Lower lobe of right lung (tissue), 2 donors: ENCODE measurements around the gene RALGPS1. TPM values are rescaled to one million over a fixed set of nuclear protein-coding genes. Genes with fewer than 3 reads are reported as not detected.

ENCODE experiments used
- ATAC-seq, 2 donors: fragments of 200-7000 bp; cut with Tn5 transposase; one replicate each; pipeline ENCODE4 v1.9.1; 2020 to 2022; ENCODE audit warnings: mild to moderate bottlenecking in 2 of 2, moderate library complexity in 2 of 2
- DNase-seq: peaks from one replicate; pipeline ENCODE4 v3.0.0-alpha.2; 2020
- H3K27ac ChIP-seq: fragments of 200-600 bp; one replicate; pipeline ENCODE4 v1.8.0; 2022
- H3K27me3 ChIP-seq: fragments of 200-600 bp; one replicate; pipeline ENCODE4 v1.8.0; 2022; ENCODE audit warnings: low read depth
- H3K36me3 ChIP-seq: fragments of 200-600 bp; one replicate; pipeline ENCODE4 v1.8.0; 2022; ENCODE audit warnings: mild to moderate bottlenecking
- H3K4me1 ChIP-seq: fragments of 200-600 bp; one replicate; pipeline ENCODE4 v1.8.0; 2022
- H3K4me3 ChIP-seq: fragments of 200-600 bp; one replicate; pipeline ENCODE4 v1.8.0; 2022; ENCODE audit warnings: mild to moderate bottlenecking
- H3K9me3 ChIP-seq: fragments of 200-600 bp; one replicate; pipeline ENCODE4 v1.8.0; 2022
- intact Hi-C: fragments of 100-400 bp; cut with DNase I; formaldehyde crosslinking; loops from one replicate; pipeline ENCODE4 v1.11.0; 2022
- total RNA-seq: library from RNA; stranded (reverse); fragmentation: NEBNext Ultra II Directional; extraction: Animal tissue kit (Norgen Biotek cat#: 25700); gene quantifications from one replicate; pipeline ENCODE4 v1.2.1, GENCODE V29; 2021
- TF ChIP-seq, protein P1 (sequence below): fragments of 200-600 bp; IDR thresholded peaks from one replicate; pipeline ENCODE4 v1.8.0; 2022; ENCODE audit warnings: antibody characterized with exemption, mild to moderate bottlenecking
- donor health status: DM: no; HTN: yes; CAD: no; lungs with severe emphysema.

The RALGPS1 gene
- total RNA-seq, 1 donor from 2014 or later, result 17.6 TPM

- TF ChIP-seq, protein P1, sequence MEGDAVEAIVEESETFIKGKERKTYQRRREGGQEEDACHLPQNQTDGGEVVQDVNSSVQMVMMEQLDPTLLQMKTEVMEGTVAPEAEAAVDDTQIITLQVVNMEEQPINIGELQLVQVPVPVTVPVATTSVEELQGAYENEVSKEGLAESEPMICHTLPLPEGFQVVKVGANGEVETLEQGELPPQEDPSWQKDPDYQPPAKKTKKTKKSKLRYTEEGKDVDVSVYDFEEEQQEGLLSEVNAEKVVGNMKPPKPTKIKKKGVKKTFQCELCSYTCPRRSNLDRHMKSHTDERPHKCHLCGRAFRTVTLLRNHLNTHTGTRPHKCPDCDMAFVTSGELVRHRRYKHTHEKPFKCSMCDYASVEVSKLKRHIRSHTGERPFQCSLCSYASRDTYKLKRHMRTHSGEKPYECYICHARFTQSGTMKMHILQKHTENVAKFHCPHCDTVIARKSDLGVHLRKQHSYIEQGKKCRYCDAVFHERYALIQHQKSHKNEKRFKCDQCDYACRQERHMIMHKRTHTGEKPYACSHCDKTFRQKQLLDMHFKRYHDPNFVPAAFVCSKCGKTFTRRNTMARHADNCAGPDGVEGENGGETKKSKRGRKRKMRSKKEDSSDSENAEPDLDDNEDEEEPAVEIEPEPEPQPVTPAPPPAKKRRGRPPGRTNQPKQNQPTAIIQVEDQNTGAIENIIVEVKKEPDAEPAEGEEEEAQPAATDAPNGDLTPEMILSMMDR, result no peak
- ATAC-seq, result peak; percentile 97
- DNase-seq, result peak; percentile 97
- Histone ChIP-seq H3K36me3 (no peaks in the 10 kb centered on the region), H3K27ac (no peak overlapping the region), H3K27me3 (no peaks in the 10 kb centered on the region), H3K4me3 (peak overlapping the region; percentile 78), H3K9me3 (no peaks in the 10 kb centered on the region), H3K4me1 (peaks cover 8% of the 10 kb centered on the region)
- intact Hi-C loops, result no loop called here
These were observed 310.5 kb downstream of the RALGPS1 start for GRCh38 chr9:127224883-127225739.

- Histone ChIP-seq H3K27me3 (no peaks in the 10 kb centered on the region), H3K4me1 (peaks cover 8% of the 10 kb centered on the region), H3K27ac (no peak overlapping the region), H3K9me3 (no peaks in the 10 kb centered on the region), H3K36me3 (no peaks in the 10 kb centered on the region), H3K4me3 (peak overlapping the region; percentile 78)
- DNase-seq (no peak), ATAC-seq (no peak)
- TF ChIP-seq, protein P1, result no peak
- intact Hi-C loops, result no loop called here
These were observed 311.4 kb downstream of the RALGPS1 start for GRCh38 chr9:127225801-127226625.

GRCh38 chr9:127229691-127230417 lies 315.3 kb downstream of the RALGPS1 start:
- no peak for ATAC-seq
- no peak for DNase-seq
- H3K4me3 ChIP-seq, result no peak overlapping the region
- no peaks in the 10 kb centered on the region for H3K9me3 ChIP-seq
- H3K27ac ChIP-seq, result no peak overlapping the region
- H3K27me3 ChIP-seq, result no peaks in the 10 kb centered on the region
- H3K4me1 ChIP-seq, result peaks cover 8% of the 10 kb centered on the region
- intact Hi-C loops, result no loop called here
- no peaks in the 10 kb centered on the region for H3K36me3 ChIP-seq
- TF ChIP-seq, protein P1, result no peak

DNA sequence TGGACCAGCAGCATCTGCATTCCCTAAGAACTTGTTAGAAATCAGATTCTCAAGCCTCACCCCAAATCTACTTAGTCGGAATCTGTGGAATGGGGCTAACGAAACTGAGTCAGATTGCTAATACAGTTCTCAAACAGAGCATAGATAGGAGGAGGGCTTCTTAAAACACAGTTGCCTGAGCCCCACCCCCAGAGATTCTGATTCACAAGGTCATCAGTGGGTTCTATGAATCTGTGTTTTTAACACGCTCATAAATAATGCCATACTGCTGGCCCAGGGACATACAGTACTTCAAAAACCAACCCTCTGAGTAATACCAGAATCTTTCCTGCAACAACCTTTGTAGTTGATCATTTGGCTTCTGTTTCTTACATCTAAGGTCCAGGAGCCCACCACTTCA lies 317.1 kb downstream of the RALGPS1 start:
- H3K4me3 ChIP-seq, result no peak overlapping the region
- H3K9me3 ChIP-seq, result no peaks in the 10 kb centered on the region
- no peaks in the 10 kb centered on the region for H3K4me1 ChIP-seq
- no peaks in the 10 kb centered on the region for H3K27me3 ChIP-seq
- no peaks in the 10 kb centered on the region for H3K36me3 ChIP-seq
- TF ChIP-seq, protein P1, result no peak
- ATAC-seq (no peak), DNase-seq (no peak)
- intact Hi-C loops, result no loop called here
- H3K27ac ChIP-seq, result no peak overlapping the region

DNA sequence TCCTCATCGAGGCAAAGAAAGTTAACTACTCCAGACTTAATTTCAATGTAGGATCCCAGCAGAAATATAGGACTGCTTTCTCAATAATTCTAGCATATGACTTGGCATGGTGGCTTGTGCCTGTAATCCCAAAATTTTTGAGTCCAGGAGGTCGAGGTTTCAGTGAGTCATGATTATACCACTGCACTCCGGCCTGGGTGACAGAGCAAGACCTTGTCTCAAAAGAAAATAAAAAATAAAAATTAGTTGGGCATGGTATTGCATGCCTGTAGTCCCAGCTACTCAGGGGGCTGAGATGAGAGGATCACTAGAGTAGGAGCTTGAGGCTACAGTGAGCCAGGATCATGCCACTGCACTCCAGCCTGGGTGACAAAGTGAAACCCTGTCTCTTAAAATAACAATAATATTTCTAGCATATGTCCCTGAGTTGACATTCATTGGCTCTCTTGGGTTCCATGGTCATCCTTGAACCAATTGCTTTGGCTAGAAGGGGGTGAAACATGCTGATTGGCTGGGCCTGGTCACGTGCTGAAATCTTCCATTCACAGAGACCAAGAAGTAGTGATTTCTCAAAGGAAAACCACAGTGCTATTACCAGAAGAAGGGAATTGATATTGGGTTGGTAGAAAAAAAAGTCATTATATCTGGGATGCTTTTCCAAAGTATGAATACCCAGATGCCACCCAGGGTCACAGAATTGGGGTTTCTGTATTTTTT lies 318.4 kb downstream of the RALGPS1 start:
- DNase-seq (no peak), ATAC-seq (no peak)
- Histone ChIP-seq H3K4me3 (no peak overlapping the region), H3K27me3 (no peaks in the 10 kb centered on the region), H3K36me3 (no peaks in the 10 kb centered on the region), H3K9me3 (no peaks in the 10 kb centered on the region), H3K27ac (no peak overlapping the region), H3K4me1 (no peaks in the 10 kb centered on the region)
- intact Hi-C loops, result no loop called here
- TF ChIP-seq, protein P1, result no peak
